Measurements from ENCODE around the gene JAK2. TPM values are rescaled to one million over a fixed set of nuclear protein-coding genes. Genes with fewer than 3 reads are reported as not detected.
"Not testable (repeated sequence)": the region's sequence is repeated elsewhere in the genome, so short reads cannot be mapped to it uniquely, and the experiment has no call there.

JAK2 gene
- total and polyA plus RNA-seq, 2 of the 4 experiments (the other 2 are of a cell fraction) = 2.3 to 6.1 TPM

DNA sequence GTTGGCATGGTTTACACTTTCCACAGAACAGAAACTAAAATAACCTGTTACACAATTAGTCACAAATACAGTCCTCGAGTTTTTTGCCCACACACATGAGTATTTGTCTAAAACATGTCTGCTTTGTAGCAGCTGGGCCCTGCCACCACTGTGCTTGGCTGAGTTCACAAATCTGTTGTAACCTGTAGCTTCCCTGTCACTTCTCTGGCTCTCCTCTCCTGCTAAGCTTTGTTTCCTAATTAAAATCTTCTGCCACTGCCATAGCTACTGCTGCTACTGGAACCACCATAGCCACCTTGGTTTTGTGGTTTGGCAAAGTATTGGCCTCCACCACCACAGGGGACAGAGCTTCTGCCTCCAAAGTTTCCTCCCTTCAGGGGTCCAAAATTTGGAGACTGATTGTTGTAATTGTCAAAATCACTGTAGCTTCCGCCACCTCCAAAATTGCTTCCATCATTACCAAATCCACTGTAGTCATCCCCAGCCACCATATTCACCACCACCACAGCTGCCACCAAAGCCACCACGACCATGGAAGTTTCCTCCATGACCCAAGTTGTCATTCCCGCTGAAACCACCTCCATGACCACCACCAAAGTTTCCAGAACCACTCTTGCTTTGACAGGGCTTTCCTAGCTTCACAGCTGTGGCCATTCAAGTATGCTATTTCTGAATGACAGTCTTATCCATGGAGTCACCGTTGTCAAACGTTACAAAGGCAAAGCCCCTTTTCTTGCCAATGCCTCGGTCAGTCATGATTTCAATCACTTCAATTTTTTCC, 40.5 kb upstream of the JAK2 start:
- H3K18ac ChIP-seq (ENCODE audit: low read depth, low read length); H2BK5ac ChIP-seq (ENCODE audit: low read depth, low read length, poor library complexity, severe bottlenecking); H3K9me1 ChIP-seq (ENCODE audit: insufficient read depth, low read length); H3K4me1 ChIP-seq (ENCODE audit: control insufficient read depth, insufficient read depth, low read length); H3K79me1 ChIP-seq (ENCODE audit: low read depth in 1 of 2, low read length in 2 of 2); H3K4ac ChIP-seq (ENCODE audit: low read depth, low read length); H2BK20ac ChIP-seq (ENCODE audit: low read depth, low read length); POLR2A ChIA-PET (ENCODE audit: unreplicated experiment); H3K14ac ChIP-seq (replicated peaks; ENCODE audit: low read depth, low read length); CTCF ChIA-PET; H3K9ac ChIP-seq (ENCODE audit: low read depth, low read length); H2AK5ac ChIP-seq (ENCODE audit: low read depth, low read length); H2AFZ ChIP-seq (replicated peaks; ENCODE audit: low read length, poor library complexity); H2AK9ac ChIP-seq (replicated peaks; ENCODE audit: low read depth, low read length, poor library complexity); H4K91ac ChIP-seq (ENCODE audit: insufficient read depth, low read depth, low read length); dilution Hi-C loops (cut with HindIII; ENCODE audit: low sequenced_read_pairs, unreplicated experiment); H3K4me2 ChIP-seq (ENCODE audit: low read depth, low read length); H2BK120ac ChIP-seq (ENCODE audit: low read depth, low read length); in situ Hi-C loops (cut with MboI; ENCODE audit: low sequenced_read_pairs); H3K36me3 ChIP-seq (ENCODE audit: control insufficient read depth, insufficient read depth, low read length); H4K8ac ChIP-seq (ENCODE audit: low read depth in 2 of 2, low read length in 2 of 2); BruUV-seq (replicated peaks); H3K27ac ChIP-seq (ENCODE audit: insufficient read depth, low read length); H4K5ac ChIP-seq (ENCODE audit: low read depth, low read length); H3K27me3 ChIP-seq (ENCODE audit: control insufficient read depth, insufficient read depth, low read length); ATAC-seq (ENCODE audit: low read depth); H3K4me3 ChIP-seq (ENCODE audit: insufficient read depth, low read depth, low read length); DNase-seq; H3K9me3 ChIP-seq (ENCODE audit: control insufficient read depth, insufficient read depth, low read length); intact Hi-C loops (cut with micrococcal nuclease); H4K20me1 ChIP-seq (ENCODE audit: insufficient read depth, low read length); H3K56ac ChIP-seq (ENCODE audit: extremely low read depth, insufficient read depth, low read length); H3K23ac ChIP-seq (ENCODE audit: low read depth, low read length); H2BK15ac ChIP-seq (ENCODE audit: low read depth, low read length): not testable (repeated sequence)
- 79% methylated on average over 5 of the region's 7 CpGs; no CpG with 5 or more reads in 1 of the 2 experiments for WGBS, 2 experiments (ENCODE audit: extremely low coverage in 2 of 2, insufficient read length in 1 of 2)
